Activated CD8-positive, alpha-beta memory T cell treated with anti-CD3 and anti-CD28 coated beads, Interleukin-2, amount 50 U/mL, for 1 hour (primary cell): ENCODE results near the gene TMEM143.
"Not testable (repeated sequence)": the region's sequence is repeated elsewhere in the genome, so short reads cannot be mapped to it uniquely, and the experiment has no call there.

Experiments used
- DNase-seq: peaks from one replicate; pipeline ENCODE4 v3.0.0-alpha.2; 2020; ENCODE audit errors: extremely low read depth

Gene TMEM143

DNA sequence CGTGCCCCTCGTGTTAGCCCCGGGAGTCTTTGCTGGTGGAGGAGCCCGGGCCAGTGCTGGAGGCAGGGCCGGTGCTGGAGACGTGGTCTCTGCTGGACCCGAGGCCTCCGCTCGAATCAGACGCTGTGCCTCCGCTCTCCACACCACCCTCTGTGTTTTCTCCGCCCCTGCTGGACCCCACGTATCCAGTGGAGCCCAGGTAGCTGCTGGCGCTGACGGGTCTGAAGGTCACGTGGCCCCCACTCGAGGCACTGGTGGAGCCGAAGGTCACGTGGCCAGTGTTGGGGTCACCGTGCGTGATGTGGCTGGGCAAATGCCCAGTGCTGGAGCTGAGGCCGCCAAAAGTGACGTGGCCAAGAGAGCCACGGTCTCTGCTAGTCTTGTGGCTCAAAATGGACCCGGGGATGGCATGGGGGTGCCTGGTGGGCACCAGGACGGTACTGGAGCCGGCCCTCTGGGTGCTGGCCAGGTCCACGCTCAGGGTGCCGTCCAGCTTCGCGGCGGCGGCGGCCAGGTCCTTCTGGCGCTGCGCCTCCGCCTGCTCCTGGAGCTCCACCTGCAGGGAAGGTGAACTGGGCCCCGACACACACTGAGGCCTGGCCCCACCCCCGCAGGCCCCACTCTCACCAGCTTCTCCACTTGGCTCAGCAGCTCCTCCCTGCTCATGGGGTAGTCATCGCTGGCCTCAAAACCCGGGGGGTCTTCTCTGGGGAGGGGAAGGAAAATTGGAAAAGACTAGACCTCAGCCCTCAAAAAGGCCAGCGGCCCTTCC is 66.6 kb downstream of the TMEM143 start:
- DNase-seq, result no peak

DNA sequence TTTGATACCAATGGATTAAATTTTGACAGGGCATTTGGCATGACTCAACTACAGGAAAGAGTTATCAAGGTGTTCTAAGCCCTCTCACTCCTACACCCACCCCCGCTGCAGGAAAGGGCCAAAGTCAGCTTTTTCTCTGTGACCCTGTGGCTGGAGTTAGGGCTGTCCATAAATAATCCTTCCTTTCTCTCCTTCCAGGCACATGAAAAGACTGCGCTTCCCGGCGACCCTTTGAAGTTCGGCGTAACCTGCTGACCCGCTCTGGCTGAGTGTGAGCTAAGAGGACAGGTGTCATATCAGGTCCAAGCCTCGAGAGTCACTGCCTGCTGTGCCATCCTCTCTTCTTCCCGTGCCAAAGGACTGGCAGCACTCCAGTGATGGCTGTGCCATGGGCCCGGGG is 68.3 kb downstream of the TMEM143 start:
- DNase-seq, result no peak

DNA sequence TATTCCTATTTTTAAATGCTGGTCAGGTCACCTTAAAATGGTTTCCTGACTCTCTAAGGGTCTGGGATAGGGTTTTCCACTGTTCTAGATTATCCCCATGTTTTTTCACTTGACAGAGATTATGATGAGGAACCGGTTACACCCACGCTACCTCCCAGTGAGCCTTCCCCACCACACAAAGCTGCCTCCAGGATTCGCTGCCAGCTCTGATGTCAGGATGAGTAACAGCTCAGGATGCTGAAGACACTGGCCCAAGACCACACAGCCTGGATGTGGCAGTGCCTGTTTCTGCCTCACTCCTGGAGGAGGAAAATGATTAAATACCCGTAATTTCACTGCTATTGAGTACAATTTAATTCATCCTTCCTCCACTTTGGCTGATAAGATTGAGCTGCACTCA is 70.9 kb downstream of the TMEM143 start:
- no peak for DNase-seq

DNA sequence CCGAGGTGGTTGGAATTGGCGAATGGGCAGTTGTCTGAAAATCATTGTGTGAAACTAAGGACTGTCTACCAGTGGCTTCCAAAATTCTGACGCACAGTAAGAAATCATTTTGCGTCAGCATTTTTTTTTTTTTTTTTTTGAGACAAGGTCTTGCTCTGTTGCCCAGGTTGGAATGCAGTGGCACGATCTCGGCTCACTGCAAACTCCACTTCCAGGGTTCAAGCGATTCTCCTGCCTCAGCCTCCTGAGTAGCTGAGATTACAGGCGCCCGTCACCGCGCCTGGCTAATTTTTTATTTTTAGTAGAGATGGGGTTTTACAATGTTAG is 72.3 kb downstream of the TMEM143 start:
- not testable (repeated sequence) for DNase-seq

DNA sequence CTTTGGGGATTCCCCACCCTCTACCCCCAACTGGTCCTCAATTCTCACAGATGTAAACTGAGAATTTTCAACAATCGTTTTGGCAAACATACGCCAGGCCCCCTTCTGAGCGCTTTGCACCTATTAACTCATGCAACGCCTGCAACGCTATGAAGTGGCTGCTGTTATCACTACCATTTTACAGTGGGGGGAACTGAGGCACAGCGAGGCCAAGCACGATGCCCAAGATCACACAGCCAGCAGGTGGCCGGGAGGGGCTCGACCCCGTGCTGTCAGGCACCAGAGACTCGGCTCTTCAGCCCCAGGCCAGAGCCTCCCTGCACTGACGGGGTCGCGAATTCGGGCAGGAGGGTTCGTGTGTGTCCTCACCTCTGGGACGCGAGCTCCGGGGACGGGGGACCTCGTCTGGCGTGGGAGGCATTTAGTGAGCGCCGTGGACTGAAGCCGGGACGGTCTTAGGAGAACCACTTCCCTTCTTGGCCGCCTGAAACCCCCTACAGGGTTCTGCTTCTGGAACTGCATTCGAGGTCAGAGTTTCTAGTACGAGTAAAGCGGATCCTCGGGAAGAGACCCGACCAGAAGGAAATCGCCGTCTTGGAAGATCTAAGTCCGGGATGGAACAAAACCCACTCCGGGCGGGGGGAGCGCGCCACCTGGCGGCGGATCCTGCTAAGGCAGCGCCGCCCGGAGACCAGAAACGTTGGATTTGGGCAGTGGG is 72.8 kb downstream of the TMEM143 start:
- DNase-seq, result no peak

DNA sequence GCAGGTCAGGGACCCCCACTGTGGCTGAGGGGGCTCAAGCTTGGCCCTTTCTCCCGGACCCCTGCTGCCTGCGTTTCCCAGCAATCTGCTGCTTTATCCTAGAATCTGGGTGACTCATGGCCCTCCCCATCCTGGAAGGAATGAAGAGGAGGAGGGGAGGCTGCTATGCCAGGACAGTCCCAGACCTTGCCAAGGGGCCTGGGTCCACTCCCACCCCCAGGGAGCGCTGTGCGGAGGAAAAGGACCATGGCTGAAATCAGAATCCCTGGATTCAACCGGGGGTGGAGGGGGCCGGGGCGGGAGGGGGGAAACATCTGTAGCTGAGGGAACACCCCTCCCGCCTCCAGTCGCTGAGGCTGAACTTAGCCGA is 73.4 kb downstream of the TMEM143 start:
- DNase-seq, result no peak

DNA sequence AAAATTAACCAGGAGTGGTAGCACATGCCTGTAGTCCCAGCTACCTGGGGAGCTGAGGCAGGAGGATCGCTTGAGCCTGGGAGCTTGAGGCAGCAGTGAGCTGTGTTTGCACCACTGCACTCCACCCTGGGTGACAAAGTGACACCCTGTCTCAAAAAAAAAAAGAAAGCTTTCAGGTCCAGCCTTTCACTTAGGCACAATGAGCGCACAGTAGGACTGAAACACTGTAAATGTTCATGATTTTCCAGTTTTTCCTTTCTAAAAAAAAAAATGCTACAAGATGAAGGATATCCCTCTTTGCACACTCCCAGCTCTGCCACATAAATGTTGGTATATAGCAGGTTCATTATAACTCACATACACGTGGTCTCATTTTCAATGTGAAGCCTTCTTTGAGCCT is 76.0 kb downstream of the TMEM143 start:
- no peak for DNase-seq

DNA sequence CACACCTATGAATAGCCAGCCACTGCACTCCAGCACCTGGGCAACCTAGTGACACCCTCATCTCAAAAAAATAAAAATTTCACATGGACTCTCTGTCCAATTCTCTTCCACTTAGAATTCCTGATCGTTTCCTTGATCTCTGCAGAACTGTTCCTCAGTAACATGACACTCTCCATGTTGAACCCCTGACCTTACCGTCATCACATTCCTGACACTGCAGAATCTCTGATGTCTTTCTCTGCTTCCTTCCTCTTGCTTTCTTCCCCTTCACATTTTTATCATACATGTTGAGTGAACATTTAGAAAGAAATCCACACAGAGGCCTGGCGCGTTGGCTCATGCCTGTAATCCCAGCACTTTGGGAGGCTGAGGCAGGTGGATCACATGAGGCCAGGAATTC is 78.8 kb downstream of the TMEM143 start:
- no peak for DNase-seq

DNA sequence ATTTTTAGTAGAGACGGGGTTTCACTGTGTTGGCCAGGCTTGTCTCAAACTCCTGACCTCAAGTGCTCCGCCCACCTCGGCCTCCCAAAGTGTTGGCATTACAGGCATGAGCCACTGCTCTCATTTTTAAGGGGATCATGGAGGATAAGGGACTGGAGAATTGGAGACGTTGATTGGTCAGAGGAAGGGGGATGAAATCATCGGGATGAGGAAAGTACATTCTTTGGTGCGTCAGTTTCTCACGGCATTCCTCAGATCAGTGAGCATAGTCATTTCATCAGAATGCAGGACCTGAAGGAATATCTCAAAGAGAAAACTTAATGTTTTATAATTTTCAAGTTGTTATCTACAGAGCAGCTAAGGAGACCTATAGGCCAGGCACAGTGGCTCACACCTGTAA is 79.8 kb downstream of the TMEM143 start:
- DNase-seq, result no peak
